SK-N-SH treated with all-trans-retinoic acid at 6 μM for 48 hours (cell line): ENCODE data around the gene PTBP3.

Source experiments
- ATAC-seq: fragments of 200-7000 bp; cut with Tn5 transposase; 3 replicates; pipeline ENCODE4 v1.9.1; 2020; ENCODE audit warnings: mild to moderate bottlenecking, moderate library complexity
- ARNTL ChIP-seq: fragments of 450-650 bp; formaldehyde crosslinking; IDR thresholded peaks from 2 replicates; pipeline ENCODE4 v1.5.0; 2020; ENCODE audit warnings: low read depth, mild to moderate bottlenecking, moderate library complexity, borderline replicate concordance
- BACH2 ChIP-seq: fragments of 250-450 bp; sonication (Bioruptor Pico); IDR thresholded peaks from 2 replicates; pipeline ENCODE4 v1.9.0; 2021; ENCODE audit warnings: mild to moderate bottlenecking, borderline replicate concordance
- CREB5 ChIP-seq: fragments of 250-450 bp; sonication (Bioruptor Pico); IDR thresholded peaks from 2 replicates; pipeline ENCODE4 v1.5.1; 2020; ENCODE audit warnings: low read depth, mild to moderate bottlenecking, moderate library complexity
- CSDC2 ChIP-seq: fragments of 250-450 bp; sonication (Bioruptor Pico); IDR thresholded peaks from 2 replicates; pipeline ENCODE4 v1.5.0; 2020; ENCODE audit warnings: mild to moderate bottlenecking, moderate library complexity
- CSRNP3 ChIP-seq: fragments of 250-450 bp; sonication (Bioruptor Pico); IDR thresholded peaks from 2 replicates; pipeline ENCODE4 v1.5.1; 2021; ENCODE audit warnings: mild to moderate bottlenecking, moderate library complexity
- ESRRG ChIP-seq: fragments of 250-450 bp; sonication (Bioruptor Pico); IDR thresholded peaks from 2 replicates; pipeline ENCODE4 v1.6.1; 2021; ENCODE audit warnings: mild to moderate bottlenecking
- GLIS3 ChIP-seq: fragments of 250-450 bp; sonication (Bioruptor Pico); IDR thresholded peaks from 2 replicates; pipeline ENCODE4 v1.5.0; 2020; ENCODE audit warnings: mild to moderate bottlenecking, moderate library complexity
- ISL1 ChIP-seq: fragments of 250-450 bp; sonication (Bioruptor Pico); IDR thresholded peaks from 2 replicates; pipeline ENCODE4 v2.1.2; 2022; ENCODE audit warnings: mild to moderate bottlenecking, moderate library complexity
- OSR1 ChIP-seq: fragments of 250-450 bp; sonication (Bioruptor Pico); IDR thresholded peaks from 2 replicates; pipeline ENCODE4 v1.8.0; 2022; ENCODE audit warnings: moderate library complexity, mild to moderate bottlenecking, inconsistent platforms
- PATZ1 ChIP-seq: fragments of 250-450 bp; sonication (Bioruptor Pico); IDR thresholded peaks from 2 replicates; pipeline ENCODE4 v1.8.0; 2020; ENCODE audit warnings: mild to moderate bottlenecking, moderate library complexity, borderline replicate concordance
- POU6F1 ChIP-seq: fragments of 250-450 bp; sonication (Bioruptor Pico); IDR thresholded peaks from 2 replicates; pipeline ENCODE4 v1.8.0; 2021; ENCODE audit warnings: low read depth, mild to moderate bottlenecking, moderate library complexity, borderline replicate concordance
- PPARA ChIP-seq: fragments of 250-450 bp; sonication (Bioruptor Pico); IDR thresholded peaks from 2 replicates; pipeline ENCODE4 v1.5.0; 2020; ENCODE audit warnings: mild to moderate bottlenecking, borderline replicate concordance
- RARB ChIP-seq: fragments of 250-450 bp; sonication (Bioruptor Pico); IDR thresholded peaks from 2 replicates; pipeline ENCODE4 v1.8.0; 2021; ENCODE audit warnings: mild to moderate bottlenecking, moderate library complexity
- SNAI2 ChIP-seq: fragments of 250-450 bp; sonication (Bioruptor Pico); IDR thresholded peaks from 2 replicates; pipeline ENCODE4 v1.5.0; 2020; ENCODE audit warnings: mild to moderate bottlenecking, moderate library complexity
- TCF4 ChIP-seq: fragments of 250-450 bp; sonication (Bioruptor Pico); IDR thresholded peaks from 2 replicates; pipeline ENCODE4 v1.8.0; 2021; ENCODE audit warnings: mild to moderate bottlenecking, moderate library complexity, borderline replicate concordance
- TOX ChIP-seq: fragments of 250-450 bp; sonication (Bioruptor Pico); IDR thresholded peaks from 2 replicates; pipeline ENCODE4 v1.8.0; 2021; ENCODE audit warnings: mild to moderate bottlenecking, moderate library complexity, borderline replicate concordance
- TSHZ2 ChIP-seq: fragments of 250-450 bp; sonication (Bioruptor Pico); IDR thresholded peaks from 2 replicates; pipeline ENCODE4 v1.5.0; 2020; ENCODE audit warnings: mild to moderate bottlenecking, moderate library complexity
- ZC3H10 ChIP-seq: fragments of 250-450 bp; sonication (Bioruptor Pico); IDR thresholded peaks from 2 replicates; pipeline ENCODE4 v1.5.1; 2021; ENCODE audit warnings: mild to moderate bottlenecking, moderate library complexity
- ZFP3 ChIP-seq: fragments of 250-450 bp; sonication (Bioruptor Pico); IDR thresholded peaks from 2 replicates; pipeline ENCODE4 v1.5.0; 2020; ENCODE audit warnings: mild to moderate bottlenecking, moderate library complexity
- ZFP30 ChIP-seq: fragments of 450-650 bp; formaldehyde crosslinking; IDR thresholded peaks from 2 replicates; pipeline ENCODE4 v1.5.0; 2022; ENCODE audit warnings: mild to moderate bottlenecking, moderate library complexity
- ZNF565 ChIP-seq: fragments of 450-650 bp; formaldehyde crosslinking; conservative IDR thresholded peaks from 2 replicates; pipeline ENCODE4 v1.5.0; 2020; ENCODE audit warnings: low read depth, mild to moderate bottlenecking, moderate library complexity
- ZNF70 ChIP-seq: fragments of 450-650 bp; formaldehyde crosslinking; IDR thresholded peaks from 2 replicates; pipeline ENCODE4 v1.5.0; 2020; ENCODE audit warnings: mild to moderate bottlenecking, moderate library complexity
- ZNF8 ChIP-seq: fragments of 450-650 bp; formaldehyde crosslinking; IDR thresholded peaks from 2 replicates; pipeline ENCODE4 v1.5.0; 2020; ENCODE audit warnings: mild to moderate bottlenecking, moderate library complexity

Gene PTBP3

DNA sequence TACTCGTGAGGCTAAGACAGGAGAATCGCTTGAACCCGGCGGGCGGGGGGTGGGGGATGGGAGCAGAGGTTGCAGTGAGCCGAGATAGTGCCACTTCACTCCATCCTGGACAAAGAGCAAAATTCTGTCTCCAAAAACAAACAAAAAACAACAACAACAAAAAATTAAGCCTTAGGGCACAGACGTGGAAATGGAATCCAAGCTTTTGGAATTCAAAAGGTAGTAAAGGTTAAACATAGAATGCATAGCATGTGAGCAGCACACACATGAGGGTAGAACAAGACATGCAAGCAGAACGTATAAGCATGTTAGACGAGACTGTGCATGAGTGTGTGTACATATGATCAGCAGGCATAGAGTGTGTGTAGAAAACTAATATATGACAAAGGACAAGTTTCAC is 68.0 kb downstream of the PTBP3 start:
- TF ChIP-seq OSR1 (no peak), TOX (CRISPR knock-in tag) (no peak), SNAI2 (no peak), RARB (CRISPR knock-in tag) (no peak), ARNTL (CRISPR knock-in tag) (no peak), ZC3H10 (CRISPR knock-in tag) (no peak), CREB5 (no peak), ZFP3 (CRISPR knock-in tag) (no peak), ZFP30 (CRISPR knock-in tag) (no peak), ISL1 (no peak), PATZ1 (CRISPR knock-in tag) (no peak), ESRRG (CRISPR knock-in tag) (no peak), BACH2 (no peak), ZNF70 (CRISPR knock-in tag) (no peak), GLIS3 (no peak), ZNF565 (no peak), TSHZ2 (no peak), ZNF8 (CRISPR knock-in tag) (no peak), CSDC2 (no peak), PPARA (no peak)

GRCh38 chr9:112262577-112262976 is 70.8 kb downstream of the PTBP3 start:
- no peak for ATAC-seq
- TF ChIP-seq ZFP30 (CRISPR knock-in tag): no peak
- TF ChIP-seq TSHZ2: no peak
- no peak for TF ChIP-seq ISL1
- no peak for TF ChIP-seq CREB5
- TF ChIP-seq ZFP3 (CRISPR knock-in tag): no peak
- TF ChIP-seq PATZ1 (CRISPR knock-in tag): no peak
- TF ChIP-seq ZNF70 (CRISPR knock-in tag): no peak
- no peak for TF ChIP-seq CSRNP3 (CRISPR knock-in tag)
- TF ChIP-seq TCF4 (CRISPR knock-in tag): no peak
- no peak for TF ChIP-seq POU6F1 (CRISPR knock-in tag)
- no peak for TF ChIP-seq OSR1
- TF ChIP-seq TOX (CRISPR knock-in tag): no peak
- no peak for TF ChIP-seq RARB (CRISPR knock-in tag)
- TF ChIP-seq ZNF565: no peak
- TF ChIP-seq PPARA: no peak
- TF ChIP-seq SNAI2: no peak
- TF ChIP-seq ARNTL (CRISPR knock-in tag): no peak

More for the DNA sequence above, 68.0 kb downstream of the PTBP3 start:
- no peak for ATAC-seq
